Dendritic cell treated with granulocyte-macrophage colony-stimulating factor and Interleukin-4, amounts not matched to agents 40 ng/mL and 50 ng/mL, for 4 days (primary cell): ENCODE results near the gene ADCY9.
"Not testable (repeated sequence)": the region's sequence is repeated elsewhere in the genome, so short reads cannot be mapped to it uniquely, and the experiment has no call there.

Experiments used
- H3K27ac Mint-ChIP-seq: one replicate; pipeline ENCODE4 v1.8.0; 2022; ENCODE audit warnings: mild to moderate bottlenecking, mixed read lengths
- H3K27me3 Mint-ChIP-seq: one replicate; pipeline ENCODE4 v1.8.0; 2022; ENCODE audit warnings: mild to moderate bottlenecking, mixed read lengths
- H3K36me3 Mint-ChIP-seq: one replicate; pipeline ENCODE4 v1.8.0; 2022; ENCODE audit warnings: low read depth, mixed read lengths
- H3K4me1 Mint-ChIP-seq: one replicate; pipeline ENCODE4 v1.8.0; 2022; ENCODE audit warnings: low read depth, mixed read lengths
- H3K4me3 Mint-ChIP-seq: one replicate; pipeline ENCODE4 v1.8.0; 2022; ENCODE audit warnings: mild to moderate bottlenecking, moderate library complexity, mixed read lengths
- H3K9me3 Mint-ChIP-seq: one replicate; pipeline ENCODE4 v1.8.0; 2022; ENCODE audit warnings: mixed read lengths
- intact Hi-C: fragments of 100-400 bp; cut with micrococcal nuclease; formaldehyde crosslinking; loops from one replicate; pipeline ENCODE4 v1.15.0; 2022

ADCY9 gene

GRCh38 chr16:4056161-4057105, 59.8 kb downstream of the ADCY9 start:
- Mint-ChIP-seq H3K9me3 (peaks cover 19% of the 10 kb centered on the region), H3K4me1 (peaks cover 52% of the 10 kb centered on the region), H3K27me3 (peaks cover 4% of the 10 kb centered on the region), H3K4me3 (no peak overlapping the region), H3K36me3 (peaks cover 8% of the 10 kb centered on the region), H3K27ac (no peak overlapping the region)
- intact Hi-C loops: no loop called here

DNA sequence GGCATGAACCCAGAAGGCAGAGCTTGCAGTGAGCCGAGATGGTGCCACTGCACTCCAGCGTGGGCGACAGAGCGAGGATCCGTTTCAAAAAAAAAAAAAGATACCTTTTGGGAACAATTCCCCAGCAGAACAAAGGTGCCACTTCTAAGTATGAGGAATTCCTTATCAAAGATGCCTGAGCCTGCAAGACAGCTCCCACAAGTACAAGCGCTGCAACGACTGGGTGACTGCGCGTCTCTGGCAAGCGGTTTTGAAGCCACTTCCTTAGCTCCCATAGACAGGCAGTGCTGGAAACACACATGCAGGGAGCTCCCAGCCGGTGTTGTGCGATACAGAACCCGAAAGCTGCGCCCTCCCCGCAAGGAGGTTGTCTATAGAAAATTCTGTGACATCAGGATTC, 60.5 kb downstream of the ADCY9 start:
- Mint-ChIP-seq H3K27me3 (peaks cover 4% of the 10 kb centered on the region), H3K27ac (no peak overlapping the region), H3K36me3 (peaks cover under 1% of the 10 kb centered on the region), H3K9me3 (peaks cover 12% of the 10 kb centered on the region), H3K4me1 (peaks cover 52% of the 10 kb centered on the region), H3K4me3 (no peak overlapping the region)
- intact Hi-C loops: no loop called here

GRCh38 chr16:4053301-4053845, 62.9 kb downstream of the ADCY9 start:
- H3K36me3 Mint-ChIP-seq: no peaks in the 10 kb centered on the region
- peak overlapping the region; percentile 36 for H3K4me3 Mint-ChIP-seq
- peak overlapping the region; percentile 25 for H3K27ac Mint-ChIP-seq
- peaks cover 47% of the 10 kb centered on the region for H3K4me1 Mint-ChIP-seq
- peaks cover 8% of the 10 kb centered on the region for H3K27me3 Mint-ChIP-seq
- H3K9me3 Mint-ChIP-seq: no peaks in the 10 kb centered on the region
- intact Hi-C loops: no loop called here

DNA sequence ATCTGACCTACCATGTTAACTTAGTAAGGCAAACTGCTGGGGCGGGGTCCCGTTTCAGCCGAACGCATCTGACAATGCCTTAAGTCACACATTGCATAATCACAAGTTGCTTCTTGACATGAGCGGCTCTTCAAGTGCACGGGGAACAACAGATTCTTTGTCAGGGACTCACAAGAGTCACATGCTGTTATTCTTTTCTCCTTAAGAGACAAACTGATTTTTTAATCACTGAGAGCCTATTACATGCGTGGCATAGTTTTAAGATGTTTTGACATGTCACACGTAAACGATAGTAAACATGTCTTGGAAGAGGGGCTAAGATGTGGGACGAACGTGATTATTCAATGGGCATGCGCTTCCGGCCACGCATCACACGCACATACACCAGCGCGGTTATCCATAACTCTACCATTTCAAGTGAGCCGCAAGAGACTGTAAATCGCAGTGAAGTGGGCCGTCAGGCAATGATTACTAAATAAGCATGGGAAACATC, 63.4 kb downstream of the ADCY9 start:
- H3K27ac Mint-ChIP-seq: peak overlapping the region; percentile 25

GRCh38 chr16:4052096-4052495, 64.1 kb downstream of the ADCY9 start:
- Mint-ChIP-seq H3K27ac (no peak overlapping the region), H3K9me3 (no peaks in the 10 kb centered on the region), H3K4me1 (peaks cover 48% of the 10 kb centered on the region), H3K4me3 (no peak overlapping the region), H3K36me3 (no peaks in the 10 kb centered on the region), H3K27me3 (peaks cover 8% of the 10 kb centered on the region)
- intact Hi-C loops: no loop called here

More for the DNA sequence above, 63.4 kb downstream of the ADCY9 start:
- H3K36me3 Mint-ChIP-seq: no peaks in the 10 kb centered on the region
- no peaks in the 10 kb centered on the region for H3K9me3 Mint-ChIP-seq
- peaks cover 8% of the 10 kb centered on the region for H3K27me3 Mint-ChIP-seq
- intact Hi-C loops: no loop called here
- H3K4me1 Mint-ChIP-seq: peaks cover 52% of the 10 kb centered on the region
- no peak overlapping the region for H3K4me3 Mint-ChIP-seq

DNA sequence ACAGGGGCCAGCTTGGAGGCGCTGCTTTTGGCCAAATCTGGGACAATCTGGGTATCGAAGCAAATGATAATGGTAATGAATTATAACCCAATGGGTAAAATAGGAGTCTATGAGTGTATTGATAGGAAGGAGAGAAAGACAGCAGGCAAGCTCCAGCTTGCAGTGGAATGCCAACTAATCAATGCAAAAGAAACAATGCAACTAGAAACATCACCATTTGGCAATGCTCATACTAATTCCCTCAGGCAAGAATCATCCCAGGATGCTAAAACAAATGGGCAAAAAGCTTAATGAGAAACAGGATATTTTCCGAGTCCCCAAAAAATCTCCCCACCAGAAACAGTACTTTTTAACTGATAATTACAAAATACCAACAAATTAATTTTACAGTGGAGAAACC, 64.7 kb downstream of the ADCY9 start:
- no peak overlapping the region for H3K27ac Mint-ChIP-seq

GRCh38 chr16:4049031-4049430, 67.2 kb downstream of the ADCY9 start:
- Mint-ChIP-seq H3K36me3 (no peaks in the 10 kb centered on the region), H3K9me3 (no peaks in the 10 kb centered on the region), H3K4me1 (peaks cover 46% of the 10 kb centered on the region), H3K4me3 (no peak overlapping the region), H3K27me3 (peaks cover 8% of the 10 kb centered on the region), H3K27ac (no peak overlapping the region)
- intact Hi-C loops: no loop called here

More for the DNA sequence above, 64.7 kb downstream of the ADCY9 start:
- no peak overlapping the region for H3K4me3 Mint-ChIP-seq
- H3K4me1 Mint-ChIP-seq: peaks cover 48% of the 10 kb centered on the region
- no peaks in the 10 kb centered on the region for H3K36me3 Mint-ChIP-seq
- intact Hi-C loops: no loop called here
- peaks cover 8% of the 10 kb centered on the region for H3K27me3 Mint-ChIP-seq
- H3K9me3 Mint-ChIP-seq: no peaks in the 10 kb centered on the region

- no peaks in the 10 kb centered on the region for H3K36me3 Mint-ChIP-seq
Measured at GRCh38 chr16:4048481-4048880, 67.8 kb downstream of the ADCY9 start.

GRCh38 chr16:4046221-4046620, 70.0 kb downstream of the ADCY9 start:
- no peak overlapping the region for H3K4me3 Mint-ChIP-seq

More at GRCh38 chr16:4048481-4048880, 67.8 kb downstream of the ADCY9 start:
- intact Hi-C loops: no loop called here
- Mint-ChIP-seq H3K4me3 (no peak overlapping the region), H3K27ac (no peak overlapping the region), H3K4me1 (peaks cover 41% of the 10 kb centered on the region), H3K27me3 (peaks cover 8% of the 10 kb centered on the region), H3K9me3 (no peaks in the 10 kb centered on the region)

GRCh38 chr16:4045561-4045960, 70.7 kb downstream of the ADCY9 start:
- H3K9me3 Mint-ChIP-seq, intact Hi-C loops, H3K36me3 Mint-ChIP-seq, H3K27me3 Mint-ChIP-seq, H3K27ac Mint-ChIP-seq, H3K4me3 Mint-ChIP-seq: not testable (repeated sequence)
- peaks cover 22% of the 10 kb centered on the region for H3K4me1 Mint-ChIP-seq

More at GRCh38 chr16:4046221-4046620, 70.0 kb downstream of the ADCY9 start:
- peaks cover 4% of the 10 kb centered on the region for H3K27me3 Mint-ChIP-seq
- H3K9me3 Mint-ChIP-seq: no peaks in the 10 kb centered on the region
- peaks cover 22% of the 10 kb centered on the region for H3K4me1 Mint-ChIP-seq
- no peak overlapping the region for H3K27ac Mint-ChIP-seq
- H3K36me3 Mint-ChIP-seq: no peaks in the 10 kb centered on the region
- intact Hi-C loops: no loop called here

- no peaks in the 10 kb centered on the region for H3K9me3 Mint-ChIP-seq
- no peaks in the 10 kb centered on the region for H3K36me3 Mint-ChIP-seq
- H3K27me3 Mint-ChIP-seq: no peaks in the 10 kb centered on the region
- H3K4me1 Mint-ChIP-seq: peaks cover 20% of the 10 kb centered on the region
- H3K4me3 Mint-ChIP-seq: no peak overlapping the region
- intact Hi-C loops: no loop called here
- no peak overlapping the region for H3K27ac Mint-ChIP-seq
Measured at GRCh38 chr16:4042581-4042980, 73.7 kb downstream of the ADCY9 start.

DNA sequence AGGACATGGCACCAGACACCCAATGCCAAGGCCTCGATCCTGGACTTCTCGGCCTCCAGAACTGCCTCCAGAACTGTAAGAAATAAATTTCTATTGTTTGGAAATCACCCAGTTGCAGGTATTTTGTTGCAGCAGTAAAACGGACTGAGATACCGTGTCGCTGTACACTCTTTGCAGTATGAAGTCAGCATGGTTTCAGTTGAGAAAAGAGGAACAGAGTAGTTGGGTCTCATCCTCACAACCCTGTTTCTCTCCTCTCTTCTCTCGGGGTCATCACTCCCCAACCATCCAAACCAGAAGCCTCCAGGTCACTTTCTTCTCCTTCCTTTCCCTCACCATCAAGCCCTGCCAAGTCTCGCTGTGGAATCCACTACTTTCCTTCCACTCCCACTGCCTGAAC, 77.8 kb downstream of the ADCY9 start:
- no peak overlapping the region for H3K27ac Mint-ChIP-seq
- intact Hi-C loops: no loop called here
- H3K4me3 Mint-ChIP-seq: no peak overlapping the region
- no peaks in the 10 kb centered on the region for H3K36me3 Mint-ChIP-seq
- H3K4me1 Mint-ChIP-seq: peaks cover 11% of the 10 kb centered on the region
- no peaks in the 10 kb centered on the region for H3K9me3 Mint-ChIP-seq
- no peaks in the 10 kb centered on the region for H3K27me3 Mint-ChIP-seq

DNA sequence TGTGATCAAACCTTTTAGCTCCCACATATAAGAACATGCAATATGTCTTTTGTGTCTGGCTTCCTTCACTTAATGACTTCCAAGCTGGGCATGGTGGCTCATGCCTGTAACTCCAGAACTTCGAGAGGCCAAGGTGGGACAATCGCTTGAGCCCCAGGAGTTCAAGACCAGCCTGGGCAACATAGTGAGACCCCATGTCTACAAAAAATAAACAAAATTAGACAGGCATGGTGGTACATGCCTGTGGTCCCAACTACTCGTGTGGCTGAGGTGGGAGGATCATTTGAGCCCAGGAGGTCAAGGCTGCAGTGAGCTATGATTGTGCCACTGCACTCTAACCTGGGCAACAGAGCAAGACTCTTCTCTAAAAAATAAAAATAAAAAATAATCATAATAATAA, 79.3 kb downstream of the ADCY9 start:
- H3K27me3 Mint-ChIP-seq, H3K36me3 Mint-ChIP-seq, intact Hi-C loops, H3K9me3 Mint-ChIP-seq, H3K27ac Mint-ChIP-seq, H3K4me3 Mint-ChIP-seq: not testable (repeated sequence)
- H3K4me1 Mint-ChIP-seq: peaks cover 25% of the 10 kb centered on the region

DNA sequence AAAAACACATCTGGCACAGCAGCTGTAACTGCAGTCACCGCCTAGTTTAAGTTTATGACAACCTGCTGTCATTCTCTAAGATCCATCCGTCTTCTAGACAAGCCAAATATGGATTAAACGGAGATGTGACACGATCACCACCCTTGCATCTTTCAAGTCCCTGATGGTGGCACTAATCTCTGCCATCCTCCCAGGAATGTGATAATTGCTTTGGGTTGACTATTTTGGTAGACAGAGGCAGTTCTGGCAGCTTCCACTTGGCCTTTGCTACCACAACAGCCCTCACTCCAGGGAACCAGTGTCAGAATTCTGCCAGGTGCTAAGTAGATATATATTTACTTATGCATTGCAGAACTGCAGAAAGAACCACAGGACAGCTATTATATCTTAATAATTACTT, 81.3 kb downstream of the ADCY9 start:
- Mint-ChIP-seq H3K4me1 (peaks cover 32% of the 10 kb centered on the region), H3K27ac (no peak overlapping the region), H3K36me3 (no peaks in the 10 kb centered on the region), H3K4me3 (no peak overlapping the region), H3K27me3 (no peaks in the 10 kb centered on the region), H3K9me3 (no peaks in the 10 kb centered on the region)
- intact Hi-C loops: no loop called here
